ENCODE results near the gene AAK1. TPM values are rescaled to one million over a fixed set of nuclear protein-coding genes. Genes with fewer than 3 reads are reported as not detected.

AAK1 gene
- total and polyA plus RNA-seq, 2 of the 13 experiments (the other 11 are each of a cell fraction or from before 2014, with no cell fraction given) = 9.8 to 10.3 TPM

DNA sequence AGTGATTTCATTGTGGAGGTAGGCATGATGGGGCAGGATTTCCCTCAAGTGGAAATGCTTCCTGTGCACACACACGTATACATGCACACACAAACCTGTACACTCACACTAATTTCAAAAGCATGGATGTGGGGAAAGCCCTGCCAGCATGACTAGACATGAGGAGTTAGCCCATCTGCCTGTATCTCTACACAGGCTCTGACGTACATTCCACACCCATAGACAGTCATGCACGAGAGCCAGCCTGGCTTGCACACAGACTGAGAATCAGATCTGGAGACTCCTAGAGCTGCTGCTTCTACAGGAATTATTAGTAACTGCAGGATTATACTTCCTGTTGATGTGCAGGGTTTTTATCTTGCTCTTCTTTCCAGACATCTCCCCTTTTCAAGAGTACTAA, 179.0 kb downstream of the AAK1 start (continued):
- no peak for TF ChIP-seq ZNF7 (CRISPR knock-in tag; IDR thresholded peaks at IDR 0.05)

DNA sequence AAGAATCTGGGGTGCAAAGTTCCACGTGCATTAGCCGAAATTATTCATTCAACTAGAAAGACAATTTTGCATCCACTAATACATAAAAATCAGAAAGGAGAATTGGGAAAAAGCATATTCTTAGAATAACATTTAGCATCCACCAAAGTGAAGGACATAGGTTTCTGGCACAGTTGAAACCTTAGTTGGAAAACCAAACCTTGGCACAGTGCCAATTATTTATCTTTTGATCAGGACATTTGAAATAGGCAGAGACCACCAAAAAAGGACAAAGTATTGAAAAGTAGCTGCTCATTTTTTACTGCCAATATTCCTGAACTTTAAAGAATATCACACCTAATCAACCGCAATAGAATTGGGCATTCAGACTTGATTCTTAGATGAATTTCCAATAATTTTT, 180.8 kb downstream of the AAK1 start:
- no peaks in the 10 kb centered on the region for H3K27me3 ChIP-seq (ENCODE audit: control insufficient read depth in 1 of 2, insufficient read depth in 2 of 2, low read length in 2 of 2)
- H4K20me1 ChIP-seq (ENCODE audit: insufficient read depth, low read length) = no peaks in the 10 kb centered on the region
- H3K79me2 ChIP-seq (ENCODE audit: insufficient read depth, low read length) = no peaks in the 10 kb centered on the region
- ATAC-seq (no peak), DNase-seq (ENCODE audit: low spot score) (no peak), FAIRE-seq (no peak)
- intact Hi-C loops (cut with micrococcal nuclease; ENCODE audit: unreplicated experiment) = no loop called here
- no peak overlapping the region for H2AFZ ChIP-seq (ENCODE audit: low read length)
- CTCF ChIA-PET (ENCODE audit: low intra/inter-chr PET ratio, low total read pairs) = no interaction called here
- no peak overlapping the region for H3K27ac ChIP-seq (ENCODE audit: extremely low read length, insufficient read depth, low read length)
- H3K4me3 ChIP-seq (replicated peaks in 1 of 3; ENCODE audit: insufficient read depth in 1 of 3, low read depth in 2 of 3, low read length in 3 of 3) = no peak overlapping the region
- no peaks in the 10 kb centered on the region for H3K4me1 ChIP-seq (ENCODE audit: insufficient read depth, low read length)
- BruUV-seq (replicated peaks) = no TSS peak
- no peak overlapping the region for H3K4me2 ChIP-seq (ENCODE audit: low read depth, low read length)
- WGBS (ENCODE audit: low lambda C conversion rate) = 99% methylated on average over 3 of the region's 3 CpGs
- in situ Hi-C loops (cut with HindIII; ENCODE audit: extremely low pct_ligation_motif_present, low pct_unique_long_range_greater_than_20kb) = no loop called here
- TF ChIP-seq RFXANK (CRISPR knock-in tag; IDR thresholded peaks at IDR 0.05) (no peak), HOXA3 (CRISPR knock-in tag; IDR thresholded peaks at IDR 0.05) (no peak), ZNF343 (CRISPR knock-in tag; IDR thresholded peaks at IDR 0.05) (no peak), LCORL (IDR thresholded peaks at IDR 0.05) (peak; percentile 100), LCORL (CRISPR knock-in tag; IDR thresholded peaks at IDR 0.05) (no peak), ZMYM3 (CRISPR knock-in tag; IDR thresholded peaks at IDR 0.05) (no peak), GFI1 (CRISPR knock-in tag; IDR thresholded peaks at IDR 0.05; ENCODE audit: borderline replicate concordance) (no peak), ZNF564 (CRISPR knock-in tag; IDR thresholded peaks at IDR 0.05) (no peak), GTF2F1 (IDR thresholded peaks at IDR 0.05; ENCODE audit: low read length) (peak; percentile 73; the same call in 1 of the 2 replicates)
- no peaks in the 10 kb centered on the region for H3K9me3 ChIP-seq (ENCODE audit: low read length)
- H3K9ac ChIP-seq (ENCODE audit: insufficient read depth, low read depth, low read length) = no peak overlapping the region
- H3K36me3 ChIP-seq (replicated peaks in 1 of 2; ENCODE audit: control insufficient read depth in 1 of 2, insufficient read depth in 2 of 2, low read length in 2 of 2) = peaks cover 0 to 11% of the 10 kb centered on the region in 2 experiments; a peak in 2 of 5 replicates
- POLR2A ChIA-PET = interaction anchor here (1.4 kb wide), 1 partner anchor 25 kb away, joined by 4 read pairs; the partner anchor contains the start of gene NFU1

DNA sequence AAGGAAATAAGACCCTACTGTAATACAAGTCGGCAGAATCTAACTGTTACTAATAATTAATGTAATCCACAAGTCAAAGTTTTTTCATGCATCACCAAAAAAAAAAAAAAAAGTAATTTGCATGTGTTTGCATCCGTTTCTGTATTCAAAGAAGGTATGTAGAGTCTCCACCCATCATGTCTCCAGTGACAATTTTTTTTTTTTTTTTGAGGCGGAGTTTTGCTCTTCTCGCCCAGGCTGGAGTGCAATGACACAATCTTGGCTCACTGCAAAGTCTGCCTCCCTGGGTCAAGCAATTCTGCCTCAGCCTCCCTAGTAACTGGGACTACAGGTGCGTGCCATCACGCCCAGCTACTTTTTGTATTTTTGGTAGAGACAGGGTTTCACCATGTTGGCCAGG, 182.1 kb downstream of the AAK1 start:
- Histone ChIP-seq H3K4me3 (replicated peaks in 1 of 3; ENCODE audit: insufficient read depth in 1 of 3, low read depth in 2 of 3, low read length in 3 of 3) (no peak overlapping the region), H3K27ac (ENCODE audit: extremely low read length, insufficient read depth, low read length) (no peak overlapping the region), H3K9me3 (ENCODE audit: low read length) (no peaks in the 10 kb centered on the region), H3K27me3 (ENCODE audit: control insufficient read depth in 1 of 2, insufficient read depth in 2 of 2, low read length in 2 of 2) (no peaks in the 10 kb centered on the region), H2AFZ (ENCODE audit: low read length) (no peak overlapping the region), H3K4me1 (ENCODE audit: insufficient read depth, low read length) (no peaks in the 10 kb centered on the region), H3K36me3 (replicated peaks in 1 of 2; ENCODE audit: control insufficient read depth in 1 of 2, insufficient read depth in 2 of 2, low read length in 2 of 2) (peaks cover 0 to 11% of the 10 kb centered on the region in 2 experiments; a peak in 2 of 5 replicates), H3K79me2 (ENCODE audit: insufficient read depth, low read length) (no peaks in the 10 kb centered on the region), H3K4me2 (ENCODE audit: low read depth, low read length) (no peak overlapping the region), H3K9ac (ENCODE audit: insufficient read depth, low read depth, low read length) (no peak overlapping the region), H4K20me1 (ENCODE audit: insufficient read depth, low read length) (no peaks in the 10 kb centered on the region)
- ChIA-PET CTCF (ENCODE audit: low intra/inter-chr PET ratio, low total read pairs) (no interaction called here), POLR2A (no interaction called here)
- ATAC-seq = no peak
- no peak for FAIRE-seq
- DNase-seq (ENCODE audit: low spot score) = no peak
- in situ Hi-C loops (cut with HindIII; ENCODE audit: extremely low pct_ligation_motif_present, low pct_unique_long_range_greater_than_20kb) = no loop called here
- intact Hi-C loops (cut with micrococcal nuclease; ENCODE audit: unreplicated experiment) = no loop called here
- 95% methylated on average over 6 of the region's 6 CpGs for WGBS (ENCODE audit: low lambda C conversion rate)
- BruUV-seq (replicated peaks) = no TSS peak
- TF ChIP-seq ZNF724P (CRISPR knock-in tag; IDR thresholded peaks at IDR 0.05; ENCODE audit: borderline replicate concordance) (no peak), ZNF160 (CRISPR knock-in tag; IDR thresholded peaks at IDR 0.05) (no peak), YY1 (IDR thresholded peaks at IDR 0.05; ENCODE audit: insufficient read depth, insufficient replicate concordance, low read depth, low read length) (no peak), ZNF136 (CRISPR knock-in tag; IDR thresholded peaks at IDR 0.05; ENCODE audit: low read depth) (no peak)
- TF ChIP-seq, protein P1, sequence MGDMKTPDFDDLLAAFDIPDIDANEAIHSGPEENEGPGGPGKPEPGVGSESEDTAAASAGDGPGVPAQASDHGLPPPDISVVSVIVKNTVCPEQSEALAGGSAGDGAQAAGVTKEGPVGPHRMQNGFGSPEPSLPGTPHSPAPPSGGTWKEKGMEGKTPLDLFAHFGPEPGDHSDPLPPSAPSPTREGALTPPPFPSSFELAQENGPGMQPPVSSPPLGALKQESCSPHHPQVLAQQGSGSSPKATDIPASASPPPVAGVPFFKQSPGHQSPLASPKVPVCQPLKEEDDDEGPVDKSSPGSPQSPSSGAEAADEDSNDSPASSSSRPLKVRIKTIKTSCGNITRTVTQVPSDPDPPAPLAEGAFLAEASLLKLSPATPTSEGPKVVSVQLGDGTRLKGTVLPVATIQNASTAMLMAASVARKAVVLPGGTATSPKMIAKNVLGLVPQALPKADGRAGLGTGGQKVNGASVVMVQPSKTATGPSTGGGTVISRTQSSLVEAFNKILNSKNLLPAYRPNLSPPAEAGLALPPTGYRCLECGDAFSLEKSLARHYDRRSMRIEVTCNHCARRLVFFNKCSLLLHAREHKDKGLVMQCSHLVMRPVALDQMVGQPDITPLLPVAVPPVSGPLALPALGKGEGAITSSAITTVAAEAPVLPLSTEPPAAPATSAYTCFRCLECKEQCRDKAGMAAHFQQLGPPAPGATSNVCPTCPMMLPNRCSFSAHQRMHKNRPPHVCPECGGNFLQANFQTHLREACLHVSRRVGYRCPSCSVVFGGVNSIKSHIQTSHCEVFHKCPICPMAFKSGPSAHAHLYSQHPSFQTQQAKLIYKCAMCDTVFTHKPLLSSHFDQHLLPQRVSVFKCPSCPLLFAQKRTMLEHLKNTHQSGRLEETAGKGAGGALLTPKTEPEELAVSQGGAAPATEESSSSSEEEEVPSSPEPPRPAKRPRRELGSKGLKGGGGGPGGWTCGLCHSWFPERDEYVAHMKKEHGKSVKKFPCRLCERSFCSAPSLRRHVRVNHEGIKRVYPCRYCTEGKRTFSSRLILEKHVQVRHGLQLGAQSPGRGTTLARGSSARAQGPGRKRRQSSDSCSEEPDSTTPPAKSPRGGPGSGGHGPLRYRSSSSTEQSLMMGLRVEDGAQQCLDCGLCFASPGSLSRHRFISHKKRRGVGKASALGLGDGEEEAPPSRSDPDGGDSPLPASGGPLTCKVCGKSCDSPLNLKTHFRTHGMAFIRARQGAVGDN (CRISPR knock-in tag; IDR thresholded peaks at IDR 0.05) = no peak
- TF ChIP-seq, protein P2, sequence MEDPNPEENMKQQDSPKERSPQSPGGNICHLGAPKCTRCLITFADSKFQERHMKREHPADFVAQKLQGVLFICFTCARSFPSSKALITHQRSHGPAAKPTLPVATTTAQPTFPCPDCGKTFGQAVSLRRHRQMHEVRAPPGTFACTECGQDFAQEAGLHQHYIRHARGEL (CRISPR knock-in tag; IDR thresholded peaks at IDR 0.05) = no peak
